ENCODE measurements around the gene SIGLEC10.

Gene SIGLEC10

GRCh38 chr19:51458899-51459505 is 41.6 kb upstream of the SIGLEC10 start:
- Histone ChIP-seq H3K4me3 (ENCODE audit: low read depth in 1 of 2, low read length in 2 of 2) (no peak overlapping the region), H3K9ac (ENCODE audit: low read depth, low read length) (no peak overlapping the region), H3K27me3 (ENCODE audit: insufficient read depth, low read length, poor library complexity) (no peaks in the 10 kb centered on the region), H4K20me1 (ENCODE audit: insufficient read depth, low read length) (no peaks in the 10 kb centered on the region), H2AFZ (ENCODE audit: low read depth, low read length) (no peak overlapping the region), H3K79me2 (ENCODE audit: insufficient read depth, low read length) (no peaks in the 10 kb centered on the region), H3K27ac (ENCODE audit: low read length) (no peak overlapping the region), H3K9me3 (ENCODE audit: insufficient read depth, low read length, severe bottlenecking) (no peaks in the 10 kb centered on the region), H3K4me2 (ENCODE audit: insufficient read depth, low read length) (no peak overlapping the region), H3K4me1 (ENCODE audit: insufficient read depth, low read length) (no peaks in the 10 kb centered on the region), H3K36me3 (ENCODE audit: insufficient read depth, low read length) (no peaks in the 10 kb centered on the region)
- ATAC-seq (ENCODE audit: insufficient read depth, low read depth) = no peak
- TF ChIP-seq CTCF (IDR thresholded peaks at IDR 0.05; ENCODE audit: borderline replicate concordance, extremely low read depth, low read length, poor library complexity, severe bottlenecking) (no peak), EZH2 (IDR thresholded peaks at IDR 0.05; ENCODE audit: borderline replicate concordance, low read depth, low read length, severe bottlenecking) (no peak)
- no peak for DNase-seq

GRCh38 chr19:51458051-51458645 is 40.7 kb upstream of the SIGLEC10 start, which contains the start of gene SIGLEC8:
Gene SIGLEC8 (minus strand): TSS chr19:51458454. CDS start chr19:51458387, 67 bp downstream.
- no peak within 1 kb of the TSS for H3K4me3 ChIP-seq (ENCODE audit: low read depth in 1 of 2, low read length in 2 of 2)
- H4K20me1 ChIP-seq (ENCODE audit: insufficient read depth, low read length) = no peaks in the 10 kb centered on the region
- H3K79me2 ChIP-seq (ENCODE audit: insufficient read depth, low read length) = no peaks in the 10 kb centered on the region
- DNase-seq (no peak), ATAC-seq (ENCODE audit: insufficient read depth, low read depth) (no peak)
- no peak within 1 kb of the TSS for H3K4me2 ChIP-seq (ENCODE audit: insufficient read depth, low read length)
- no peak within 1 kb of the TSS for H2AFZ ChIP-seq (ENCODE audit: low read depth, low read length)
- TF ChIP-seq CTCF (IDR thresholded peaks at IDR 0.05; ENCODE audit: borderline replicate concordance, extremely low read depth, low read length, poor library complexity, severe bottlenecking) (no peak), EZH2 (IDR thresholded peaks at IDR 0.05; ENCODE audit: borderline replicate concordance, low read depth, low read length, severe bottlenecking) (no peak)
- H3K27me3 ChIP-seq (ENCODE audit: insufficient read depth, low read length, poor library complexity) = no peaks in the 10 kb centered on the region
- no peaks in the 10 kb centered on the region for H3K9me3 ChIP-seq (ENCODE audit: insufficient read depth, low read length, severe bottlenecking)
- no peaks in the 10 kb centered on the region for H3K4me1 ChIP-seq (ENCODE audit: insufficient read depth, low read length)
- no peak within 1 kb of the TSS for H3K27ac ChIP-seq (ENCODE audit: low read length)
- no peak within 1 kb of the TSS for H3K9ac ChIP-seq (ENCODE audit: low read depth, low read length)
- no peaks in the 10 kb centered on the region for H3K36me3 ChIP-seq (ENCODE audit: insufficient read depth, low read length)

- Histone ChIP-seq H3K4me2 (ENCODE audit: insufficient read depth, low read length) (no peak overlapping the region), H4K20me1 (ENCODE audit: insufficient read depth, low read length) (no peaks in the 10 kb centered on the region), H3K9me3 (ENCODE audit: insufficient read depth, low read length, severe bottlenecking) (no peaks in the 10 kb centered on the region), H2AFZ (ENCODE audit: low read depth, low read length) (no peak overlapping the region), H3K36me3 (ENCODE audit: insufficient read depth, low read length) (no peaks in the 10 kb centered on the region), H3K27ac (ENCODE audit: low read length) (no peak overlapping the region), H3K27me3 (ENCODE audit: insufficient read depth, low read length, poor library complexity) (no peaks in the 10 kb centered on the region), H3K79me2 (ENCODE audit: insufficient read depth, low read length) (no peaks in the 10 kb centered on the region), H3K4me3 (ENCODE audit: low read depth in 1 of 2, low read length in 2 of 2) (no peak overlapping the region), H3K4me1 (ENCODE audit: insufficient read depth, low read length) (no peaks in the 10 kb centered on the region), H3K9ac (ENCODE audit: low read depth, low read length) (no peak overlapping the region)
- TF ChIP-seq EZH2 (IDR thresholded peaks at IDR 0.05; ENCODE audit: borderline replicate concordance, low read depth, low read length, severe bottlenecking) (no peak), CTCF (IDR thresholded peaks at IDR 0.05; ENCODE audit: borderline replicate concordance, extremely low read depth, low read length, poor library complexity, severe bottlenecking) (no peak)
- DNase-seq (no peak), ATAC-seq (ENCODE audit: insufficient read depth, low read depth) (no peak)
These were observed 40.0 kb upstream of the SIGLEC10 start for GRCh38 chr19:51457351-51458013.

Measured in DND-41 (cell line).